HepG2 (cell line): ENCODE data around the gene RNASE8. TPM values are rescaled to one million over a fixed set of nuclear protein-coding genes. Genes with fewer than 3 reads are reported as not detected.

Source experiments
- MYPOP ChIP-seq: sonication (generic); formaldehyde crosslinking; IDR thresholded peaks from 2 replicates; pipeline ENCODE4 v1.8.1; 2023; ENCODE audit warnings: mild to moderate bottlenecking, moderate library complexity, missing genetic modification reagents
- NFAT5 ChIP-seq: sonication (generic); formaldehyde crosslinking; IDR thresholded peaks from 2 replicates; pipeline ENCODE4 v1.4.0; 2020; ENCODE audit warnings: missing genetic modification reagents
- POGK ChIP-seq: sonication (generic); formaldehyde crosslinking; conservative IDR thresholded peaks from 2 replicates; pipeline ENCODE4 v1.8.0; 2022; ENCODE audit warnings: mild to moderate bottlenecking, moderate library complexity, missing genetic modification reagents
- RBAK ChIP-seq: sonication (generic); formaldehyde crosslinking; IDR thresholded peaks from 2 replicates; pipeline ENCODE4 v1.5.1; 2020; ENCODE audit warnings: mild to moderate bottlenecking, missing genetic modification reagents
- SSRP1 ChIP-seq: IDR thresholded peaks from 2 replicates; pipeline ENCODE4 v1.6.1; 2016; ENCODE audit warnings: control low read depth
- ZNF251 ChIP-seq: sonication (generic); formaldehyde crosslinking; IDR thresholded peaks from 2 replicates; pipeline ENCODE4 v1.9.0; 2021; ENCODE audit warnings: mild to moderate bottlenecking, missing genetic modification reagents
- ZNF513 ChIP-seq: sonication (generic); formaldehyde crosslinking; conservative IDR thresholded peaks from 2 replicates; pipeline ENCODE4 v1.5.0; 2020; ENCODE audit warnings: missing genetic modification reagents
- ZNF543 ChIP-seq: sonication (generic); formaldehyde crosslinking; IDR thresholded peaks from 2 replicates; pipeline ENCODE4 v1.4.0; 2020; ENCODE audit warnings: mild to moderate bottlenecking, missing genetic modification reagents
- ZNF547 ChIP-seq: sonication (generic); formaldehyde crosslinking; IDR thresholded peaks from 2 replicates; pipeline ENCODE4 v1.5.1; 2020; ENCODE audit warnings: mild to moderate bottlenecking, missing genetic modification reagents
- ZNF646 ChIP-seq: sonication (generic); formaldehyde crosslinking; IDR thresholded peaks from 2 replicates; pipeline ENCODE4 v1.9.0; 2021; ENCODE audit warnings: mild to moderate bottlenecking, missing genetic modification reagents
- ZNF777 ChIP-seq: sonication (generic); formaldehyde crosslinking; IDR thresholded peaks from 2 replicates; pipeline ENCODE4 v1.4.0; 2020; ENCODE audit warnings: missing genetic modification reagents
- polyA plus RNA-seq, 8 experiments: library from polyadenylated mRNA; depleted of rRNA in 3 of 8; stranded (reverse) in 7 of 8; unstranded in 1 of 8; fragments of >200 nt; fragmentation: Illumina TruSeq in 4 of 8; extraction: Trizol in 4 of 8; gene quantifications; 2 replicates each; pipeline versions ENCODE4 v1.2.1 to v1.2.3, GENCODE V29; 2011 to 2016; ENCODE audit warnings: low read depth in 4 of 8, missing spikeins in 1 of 8, mixed read lengths in 1 of 8; ENCODE audit not compliant: insufficient read depth in 1 of 8
- total RNA-seq, 5 experiments: library from RNA; depleted of rRNA; stranded (reverse); fragments of >200 nt; fragmentation: Illumina TruSeq; extraction: Trizol; gene quantifications; 2 replicates each; pipeline ENCODE4 v1.2.3, GENCODE V29; 2016; ENCODE audit warnings: low read depth in 1 of 5

The RNASE8 gene
- total and polyA plus RNA-seq, 2 of the 13 experiments (the other 11 are each of a cell fraction or from before 2014, with no cell fraction given) = not detected

- TF ChIP-seq ZNF646 (CRISPR knock-in tag) = 0 out of 2 replicates have a peak, but pooled peaks have one; percentile 50
- no peak for TF ChIP-seq RBAK
- TF ChIP-seq NFAT5 (CRISPR knock-in tag) = no peak
- no peak for TF ChIP-seq SSRP1
- TF ChIP-seq ZNF777 (CRISPR knock-in tag) = no peak
- no peak for TF ChIP-seq MYPOP (CRISPR knock-in tag)
- no peak for TF ChIP-seq POGK (CRISPR knock-in tag)
- no peak for TF ChIP-seq ZNF251 (CRISPR knock-in tag)
- TF ChIP-seq ZNF513 (CRISPR knock-in tag) = no peak
- no peak for TF ChIP-seq ZNF547 (CRISPR knock-in tag)
- TF ChIP-seq ZNF543 = no peak
Measured at GRCh38 chr14:21060614-21061346, 3.2 kb downstream of the RNASE8 start (continued).
